ENCODE measurements around the gene IRF2BP1.

IRF2BP1 gene

DNA sequence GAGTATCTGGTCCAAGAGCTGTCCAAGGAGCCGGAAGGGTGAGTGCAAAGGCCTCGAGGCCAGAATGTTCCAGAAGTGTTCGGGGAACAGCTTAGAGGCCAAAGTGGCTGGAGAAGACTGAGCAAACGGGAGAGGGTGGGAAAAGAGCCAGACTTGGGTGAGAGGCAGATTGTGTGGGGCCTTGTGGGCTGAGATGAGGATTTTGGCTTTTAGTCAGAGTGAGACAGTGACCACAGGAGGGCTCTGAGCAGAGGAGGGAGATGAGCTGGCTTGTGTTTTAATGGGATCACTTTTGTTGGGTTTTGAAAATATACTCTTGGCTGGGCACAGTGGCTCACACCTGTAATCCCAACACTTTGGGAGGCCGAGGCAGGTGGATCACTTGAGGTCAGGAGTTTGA is 23.0 kb upstream of the IRF2BP1 start:
- DNase-seq (ENCODE audit: low read depth, low spot score) = no peak
- TF ChIP-seq POLR2AphosphoS5 (IDR thresholded peaks at IDR 0.05; ENCODE audit: borderline replicate concordance, low read depth, low read length) (no peak), EZH2 (IDR thresholded peaks at IDR 0.05) (no peak), FOXP2 (optimal IDR thresholded peaks at IDR 0.05; ENCODE audit: control extremely low read depth, extremely low read length, insufficient read depth) (no peak)
- Histone ChIP-seq H3K9ac (ENCODE audit: insufficient read length) (no peak overlapping the region), H3K9me3 (ENCODE audit: low read depth, low read length) (no peaks in the 10 kb centered on the region), H3K4me3 (no peak overlapping the region), H3K36me3 (ENCODE audit: insufficient read depth, low read length) (no peaks in the 10 kb centered on the region), H3K27ac (no peak overlapping the region)

DNA sequence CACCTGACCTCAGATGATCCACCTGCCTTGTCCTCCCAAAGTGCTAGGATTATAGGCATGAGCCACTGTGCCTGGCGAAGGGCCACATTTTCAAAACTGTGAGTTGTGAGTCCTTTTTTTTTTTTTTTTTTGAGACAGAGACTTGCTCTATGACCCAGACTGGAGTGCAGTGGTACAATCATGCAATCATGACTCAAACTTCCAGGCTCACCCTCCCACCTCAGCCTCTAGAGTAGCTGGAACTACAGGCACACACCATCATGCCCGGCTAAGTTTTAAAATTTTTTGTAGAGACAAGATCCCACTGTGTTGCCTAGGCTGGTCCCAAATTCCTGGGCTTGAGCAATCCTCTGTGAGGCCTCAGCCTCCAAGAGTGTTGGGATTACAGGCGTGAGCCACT is 20.3 kb upstream of the IRF2BP1 start:
- no peak for TF ChIP-seq FOXP2 (optimal IDR thresholded peaks at IDR 0.05; ENCODE audit: control extremely low read depth, extremely low read length, insufficient read depth)
- no peak for TF ChIP-seq POLR2AphosphoS5 (IDR thresholded peaks at IDR 0.05; ENCODE audit: borderline replicate concordance, low read depth, low read length)
- no peak for TF ChIP-seq EZH2 (IDR thresholded peaks at IDR 0.05)
- Histone ChIP-seq H3K4me3 (no peak overlapping the region), H3K9ac (ENCODE audit: insufficient read length) (no peak overlapping the region), H3K36me3 (ENCODE audit: insufficient read depth, low read length) (no peaks in the 10 kb centered on the region), H3K27ac (no peak overlapping the region), H3K9me3 (ENCODE audit: low read depth, low read length) (no peaks in the 10 kb centered on the region)
- no peak for DNase-seq (ENCODE audit: low read depth, low spot score)

DNA sequence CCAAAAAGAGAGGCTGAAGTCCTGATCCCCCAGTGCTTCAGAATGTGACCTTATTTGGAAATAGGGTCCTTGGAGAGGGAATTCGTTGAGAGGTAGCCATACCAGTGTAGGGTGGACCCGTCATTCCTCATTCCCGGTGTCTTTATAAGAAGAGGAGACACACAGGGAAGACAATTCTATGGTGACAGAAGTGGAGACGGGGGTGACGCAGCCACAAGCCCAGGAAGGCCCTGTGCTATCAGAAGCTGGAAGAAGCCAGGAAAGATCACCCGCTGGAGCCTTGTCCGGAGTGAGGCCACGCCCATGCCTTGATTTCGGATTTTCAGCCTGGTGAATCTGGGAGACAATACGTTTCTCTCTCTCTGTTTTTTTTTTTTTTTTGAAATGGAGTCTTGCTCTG is 19.1 kb upstream of the IRF2BP1 start:
- peaks cover 10% of the 10 kb centered on the region; the same call in 1 of the 2 replicates for H3K36me3 ChIP-seq (ENCODE audit: insufficient read depth, low read length)
- TF ChIP-seq POLR2AphosphoS5 (IDR thresholded peaks at IDR 0.05; ENCODE audit: borderline replicate concordance, low read depth, low read length) = no peak
- TF ChIP-seq EZH2 (IDR thresholded peaks at IDR 0.05) = no peak
- TF ChIP-seq FOXP2 (optimal IDR thresholded peaks at IDR 0.05; ENCODE audit: control extremely low read depth, extremely low read length, insufficient read depth) = no peak
- H3K27ac ChIP-seq = no peak overlapping the region
- H3K9me3 ChIP-seq (ENCODE audit: low read depth, low read length) = no peaks in the 10 kb centered on the region
- no peak overlapping the region for H3K4me3 ChIP-seq
- H3K9ac ChIP-seq (ENCODE audit: insufficient read length) = no peak overlapping the region
- DNase-seq (ENCODE audit: low read depth, low spot score) = no peak

DNA sequence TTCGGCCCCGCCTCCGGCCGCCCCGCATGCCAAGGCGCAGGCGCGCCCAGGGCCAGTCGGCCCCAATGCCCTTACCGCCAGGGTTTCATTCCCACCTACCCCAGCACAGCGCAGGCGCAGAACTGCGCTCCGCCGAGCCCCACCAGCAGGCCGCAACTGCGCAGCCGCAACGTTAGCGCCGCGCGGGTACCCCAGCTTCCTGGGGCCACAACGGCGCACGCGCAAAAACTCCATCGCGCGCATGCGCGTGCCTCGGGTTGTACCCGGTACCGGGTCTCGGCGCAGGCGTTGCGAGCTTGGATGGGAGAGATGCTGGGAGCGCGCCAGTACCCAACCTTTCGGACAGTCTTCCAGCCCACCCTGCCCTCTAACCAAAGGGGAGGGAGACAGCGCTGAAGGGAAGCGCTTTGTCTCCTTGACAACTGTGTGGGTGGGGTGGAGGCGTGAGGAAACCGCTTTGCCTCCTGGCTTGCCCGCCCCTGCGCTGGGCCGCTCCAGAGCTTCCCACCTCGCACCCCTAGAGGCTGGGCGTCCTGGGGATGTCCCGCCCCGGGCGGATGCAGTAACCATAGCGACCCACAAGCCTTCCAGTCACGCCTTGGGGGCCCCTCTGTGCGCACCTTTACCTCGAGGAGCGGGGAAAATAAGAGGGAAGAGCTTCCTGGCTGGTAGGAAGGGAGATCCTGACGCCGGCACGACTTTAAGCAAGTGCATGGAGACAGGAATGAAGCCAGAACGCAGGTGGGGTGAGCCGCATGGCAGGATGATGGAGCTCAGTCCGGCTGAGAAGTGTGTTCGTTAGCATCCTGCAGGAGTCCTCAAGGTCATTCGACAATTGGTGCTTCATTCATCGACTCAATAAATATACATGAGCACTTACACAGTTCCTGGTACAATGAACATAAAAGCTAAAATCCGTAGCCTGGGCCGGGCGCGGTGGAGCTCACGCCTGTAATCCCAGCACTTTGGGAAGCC is 17.0 kb upstream of the IRF2BP1 start:
- peak overlapping the region; percentile 47 for H3K9ac ChIP-seq (ENCODE audit: insufficient read length)
- peaks cover 26% of the 10 kb centered on the region; the same call in 1 of the 2 replicates for H3K36me3 ChIP-seq (ENCODE audit: insufficient read depth, low read length)
- DNase-seq (ENCODE audit: low read depth, low spot score) = peak; percentile 81
- peak overlapping the region; percentile 82 for H3K4me3 ChIP-seq
- no peaks in the 10 kb centered on the region for H3K9me3 ChIP-seq (ENCODE audit: low read depth, low read length)
- H3K27ac ChIP-seq = no peak overlapping the region
- TF ChIP-seq FOXP2 (optimal IDR thresholded peaks at IDR 0.05; ENCODE audit: control extremely low read depth, extremely low read length, insufficient read depth) (no peak), POLR2AphosphoS5 (IDR thresholded peaks at IDR 0.05; ENCODE audit: borderline replicate concordance, low read depth, low read length) (peak; percentile 96)

DNA sequence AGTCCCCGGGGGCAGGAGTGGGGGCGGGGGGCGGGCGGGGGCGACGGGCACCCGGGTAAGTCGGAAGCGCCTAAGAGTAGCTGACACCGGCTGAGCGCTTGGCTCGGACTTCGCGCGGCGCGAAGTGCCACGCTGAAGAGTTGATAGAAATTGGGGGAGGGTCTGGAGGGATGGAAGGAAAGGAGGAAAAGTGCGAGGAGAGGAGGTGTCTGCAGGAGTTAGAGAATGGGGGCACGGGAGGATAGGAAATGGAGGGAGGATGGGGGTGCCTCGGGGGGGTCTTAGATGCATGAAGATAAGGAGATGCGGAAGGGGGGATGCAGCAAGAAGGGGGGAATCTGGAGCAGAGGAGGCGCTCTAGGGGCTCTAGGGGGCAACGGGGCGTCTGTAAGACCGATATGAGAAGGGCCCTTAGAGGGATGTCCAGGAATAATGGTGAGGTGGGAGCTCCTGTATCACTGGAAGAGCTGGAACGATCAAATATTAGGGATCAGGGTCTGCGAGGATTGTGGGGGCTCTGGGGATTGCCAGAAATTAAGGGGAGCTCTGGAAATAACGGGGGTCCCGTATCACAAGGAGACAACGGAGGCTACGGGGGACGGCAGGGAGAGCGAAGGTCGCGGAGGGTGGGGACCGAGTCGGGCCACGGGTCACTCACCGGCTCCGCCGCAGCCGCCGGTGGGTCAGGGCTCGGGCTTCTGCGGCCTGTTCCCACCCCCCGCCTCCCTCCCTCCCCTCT is 16.1 kb upstream of the IRF2BP1 start, which contains the start of gene MYPOP:
MYPOP (minus strand) TSS at position 702 of the 739 bp plus-strand sequence. CDS start 840 bp downstream, outside the sequence.
- Histone ChIP-seq H3K9me3 (ENCODE audit: low read depth, low read length) (no peaks in the 10 kb centered on the region), H3K9ac (ENCODE audit: insufficient read length) (peak within 1 kb of the TSS; percentile 81), H3K4me3 (peak within 1 kb of the TSS; percentile 82), H3K36me3 (ENCODE audit: insufficient read depth, low read length) (peaks cover 26% of the 10 kb centered on the region; the same call in 1 of the 2 replicates), H3K27ac (no peak within 1 kb of the TSS)
- DNase-seq (ENCODE audit: low read depth, low spot score) = no peak
- TF ChIP-seq FOXP2 (optimal IDR thresholded peaks at IDR 0.05; ENCODE audit: control extremely low read depth, extremely low read length, insufficient read depth) (no peak), EZH2 (IDR thresholded peaks at IDR 0.05) (no peak), POLR2AphosphoS5 (IDR thresholded peaks at IDR 0.05; ENCODE audit: borderline replicate concordance, low read depth, low read length) (no peak)

DNA sequence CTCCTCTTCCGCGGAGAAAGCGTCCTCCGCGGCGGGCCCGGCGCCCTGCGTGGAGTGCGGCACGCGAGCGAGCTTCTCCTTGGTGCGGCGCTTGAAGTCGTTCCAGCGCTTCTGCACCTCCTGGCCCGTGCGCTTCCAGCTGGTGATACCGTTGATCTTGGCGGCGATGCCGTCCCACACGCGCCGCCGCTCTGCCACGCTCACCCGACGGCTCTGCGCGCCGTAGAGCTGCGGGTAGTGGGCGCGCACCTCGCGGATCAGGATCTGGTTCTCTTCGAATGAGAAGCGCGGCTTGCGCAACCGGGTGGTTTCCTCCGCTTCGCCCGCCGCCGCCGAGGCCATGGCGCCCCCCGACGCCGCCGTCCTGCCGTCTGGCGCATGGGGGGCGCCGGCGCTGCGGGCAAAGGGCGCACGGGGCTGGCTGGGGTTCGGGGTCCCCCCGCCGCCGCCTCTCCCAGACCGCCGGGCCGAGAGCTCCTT is 15.5 kb upstream of the IRF2BP1 start:
- Histone ChIP-seq H3K27ac (no peak overlapping the region), H3K36me3 (ENCODE audit: insufficient read depth, low read length) (peaks cover 26% of the 10 kb centered on the region; the same call in 1 of the 2 replicates), H3K9me3 (ENCODE audit: low read depth, low read length) (no peaks in the 10 kb centered on the region), H3K4me3 (peak overlapping the region; percentile 82), H3K9ac (ENCODE audit: insufficient read length) (peak overlapping the region; percentile 81)
- no peak for DNase-seq (ENCODE audit: low read depth, low spot score)
- TF ChIP-seq FOXP2 (optimal IDR thresholded peaks at IDR 0.05; ENCODE audit: control extremely low read depth, extremely low read length, insufficient read depth) (no peak), EZH2 (IDR thresholded peaks at IDR 0.05) (no peak), POLR2AphosphoS5 (IDR thresholded peaks at IDR 0.05; ENCODE audit: borderline replicate concordance, low read depth, low read length) (no peak)

DNA sequence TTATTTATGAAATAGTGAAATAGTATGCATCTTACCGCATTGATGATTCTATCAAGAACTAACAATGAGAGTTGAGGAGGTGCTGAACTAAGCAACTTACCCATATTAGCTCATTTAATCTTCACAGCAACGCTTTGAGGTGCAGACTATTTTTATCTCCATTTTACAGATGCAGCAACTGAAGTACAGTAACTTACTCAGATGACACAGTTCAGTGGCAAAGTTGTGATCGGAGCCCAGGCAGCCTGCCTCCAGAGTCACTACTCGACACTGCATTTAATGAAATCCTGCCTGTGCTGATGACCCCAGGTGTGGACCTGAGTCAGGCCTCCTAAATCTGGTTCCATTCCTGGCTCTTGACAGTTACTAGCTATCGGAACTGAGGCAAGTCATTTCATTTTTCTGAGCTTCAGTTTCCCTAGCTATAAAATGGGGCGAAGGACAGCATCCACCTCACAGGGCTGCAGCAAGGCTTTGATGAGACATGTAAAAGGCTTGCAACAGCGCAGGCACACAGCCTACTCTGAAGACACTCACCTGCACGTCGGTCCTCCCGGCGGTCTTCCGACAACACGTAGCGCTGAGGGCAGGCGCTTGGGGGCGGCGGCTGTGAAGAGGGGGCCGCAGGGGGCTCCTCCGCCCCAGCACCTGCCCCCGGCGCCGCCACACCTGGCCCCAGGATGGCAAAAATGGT is 14.9 kb upstream of the IRF2BP1 start:
- H3K9ac ChIP-seq (ENCODE audit: insufficient read length) = peak overlapping the region; percentile 81
- no peaks in the 10 kb centered on the region for H3K9me3 ChIP-seq (ENCODE audit: low read depth, low read length)
- H3K36me3 ChIP-seq (ENCODE audit: insufficient read depth, low read length) = peaks cover 26% of the 10 kb centered on the region; the same call in 1 of the 2 replicates
- no peak overlapping the region for H3K27ac ChIP-seq
- H3K4me3 ChIP-seq = peak overlapping the region; percentile 82
- TF ChIP-seq POLR2AphosphoS5 (IDR thresholded peaks at IDR 0.05; ENCODE audit: borderline replicate concordance, low read depth, low read length) (no peak), FOXP2 (optimal IDR thresholded peaks at IDR 0.05; ENCODE audit: control extremely low read depth, extremely low read length, insufficient read depth) (no peak), EZH2 (IDR thresholded peaks at IDR 0.05) (no peak)
- DNase-seq (ENCODE audit: low read depth, low spot score) = no peak
